Type B pancreatic cell (in vitro differentiated cells): ENCODE data around the gene PTBP3. TPM values are rescaled to one million over a fixed set of nuclear protein-coding genes. Genes with fewer than 3 reads are reported as not detected.

ENCODE experiments used
- DNase-seq: peaks from one replicate; pipeline ENCODE4 v3.0.0; 2021; ENCODE audit warnings: mixed read lengths; ENCODE audit not compliant: unreplicated experiment; ENCODE audit errors: extremely low spot score
- H3K27ac Mint-ChIP-seq: 2 replicates; pipeline ENCODE4 v1.8.0; 2021; ENCODE audit warnings: mild to moderate bottlenecking, mixed read lengths
- H3K27me3 Mint-ChIP-seq: 2 replicates; pipeline ENCODE4 v1.8.0; 2021; ENCODE audit warnings: mixed read lengths
- H3K36me3 Mint-ChIP-seq: 2 replicates; pipeline ENCODE4 v1.8.0; 2021; ENCODE audit warnings: mixed read lengths
- H3K4me1 Mint-ChIP-seq: one replicate; pipeline ENCODE4 v1.8.0; 2021; ENCODE audit warnings: mixed read lengths; ENCODE audit not compliant: unreplicated experiment
- H3K4me3 Mint-ChIP-seq: 2 replicates; pipeline ENCODE4 v1.8.0; 2021; ENCODE audit warnings: mild to moderate bottlenecking, mixed read lengths
- H3K9me3 Mint-ChIP-seq: 2 replicates; pipeline ENCODE4 v1.8.0; 2021; ENCODE audit warnings: mixed read lengths
- total RNA-seq: library from RNA; stranded (reverse); gene quantifications from 2 replicates; pipeline ENCODE4 v1.2.1, GENCODE V29; 2021; ENCODE audit warnings: low replicate concordance
- TF ChIP-seq, protein P1 (sequence below): fragments of 200-600 bp; sonication (generic); conservative IDR thresholded peaks from 2 replicates; pipeline ENCODE4 v1.5.0; 2021; ENCODE audit warnings: antibody characterized with exemption, mild to moderate bottlenecking

PTBP3 gene
- total RNA-seq, 1 donor from 2014 or later = 78.6 TPM

DNA sequence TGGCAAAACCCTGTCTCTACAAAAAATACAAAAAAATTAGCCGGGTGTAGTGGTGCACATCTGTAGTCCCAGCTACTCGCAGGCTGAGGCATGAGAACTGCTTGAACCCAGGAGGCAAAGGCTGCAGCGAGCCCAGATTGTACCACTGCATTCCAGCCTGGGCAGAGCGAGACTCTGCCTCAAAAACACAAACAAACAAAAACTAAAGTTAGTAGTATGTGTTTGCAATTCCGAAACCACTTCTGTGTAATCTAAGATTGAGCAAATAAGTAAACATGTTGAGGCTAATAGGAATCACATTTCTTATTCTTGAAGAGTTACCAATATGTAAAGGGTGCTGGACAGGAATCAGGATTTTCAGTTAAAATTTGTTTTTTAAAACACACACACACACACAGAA lies 88.3 kb downstream of the PTBP3 start:
- H3K9me3 Mint-ChIP-seq = no peaks in the 10 kb centered on the region
- H3K27ac Mint-ChIP-seq = no peak overlapping the region
- no peaks in the 10 kb centered on the region for H3K27me3 Mint-ChIP-seq
- H3K36me3 Mint-ChIP-seq = peaks cover 11% of the 10 kb centered on the region
- H3K4me3 Mint-ChIP-seq = no peak overlapping the region
- no peak for DNase-seq
- no peaks in the 10 kb centered on the region for H3K4me1 Mint-ChIP-seq
- TF ChIP-seq, protein P1, sequence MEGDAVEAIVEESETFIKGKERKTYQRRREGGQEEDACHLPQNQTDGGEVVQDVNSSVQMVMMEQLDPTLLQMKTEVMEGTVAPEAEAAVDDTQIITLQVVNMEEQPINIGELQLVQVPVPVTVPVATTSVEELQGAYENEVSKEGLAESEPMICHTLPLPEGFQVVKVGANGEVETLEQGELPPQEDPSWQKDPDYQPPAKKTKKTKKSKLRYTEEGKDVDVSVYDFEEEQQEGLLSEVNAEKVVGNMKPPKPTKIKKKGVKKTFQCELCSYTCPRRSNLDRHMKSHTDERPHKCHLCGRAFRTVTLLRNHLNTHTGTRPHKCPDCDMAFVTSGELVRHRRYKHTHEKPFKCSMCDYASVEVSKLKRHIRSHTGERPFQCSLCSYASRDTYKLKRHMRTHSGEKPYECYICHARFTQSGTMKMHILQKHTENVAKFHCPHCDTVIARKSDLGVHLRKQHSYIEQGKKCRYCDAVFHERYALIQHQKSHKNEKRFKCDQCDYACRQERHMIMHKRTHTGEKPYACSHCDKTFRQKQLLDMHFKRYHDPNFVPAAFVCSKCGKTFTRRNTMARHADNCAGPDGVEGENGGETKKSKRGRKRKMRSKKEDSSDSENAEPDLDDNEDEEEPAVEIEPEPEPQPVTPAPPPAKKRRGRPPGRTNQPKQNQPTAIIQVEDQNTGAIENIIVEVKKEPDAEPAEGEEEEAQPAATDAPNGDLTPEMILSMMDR = no peak

DNA sequence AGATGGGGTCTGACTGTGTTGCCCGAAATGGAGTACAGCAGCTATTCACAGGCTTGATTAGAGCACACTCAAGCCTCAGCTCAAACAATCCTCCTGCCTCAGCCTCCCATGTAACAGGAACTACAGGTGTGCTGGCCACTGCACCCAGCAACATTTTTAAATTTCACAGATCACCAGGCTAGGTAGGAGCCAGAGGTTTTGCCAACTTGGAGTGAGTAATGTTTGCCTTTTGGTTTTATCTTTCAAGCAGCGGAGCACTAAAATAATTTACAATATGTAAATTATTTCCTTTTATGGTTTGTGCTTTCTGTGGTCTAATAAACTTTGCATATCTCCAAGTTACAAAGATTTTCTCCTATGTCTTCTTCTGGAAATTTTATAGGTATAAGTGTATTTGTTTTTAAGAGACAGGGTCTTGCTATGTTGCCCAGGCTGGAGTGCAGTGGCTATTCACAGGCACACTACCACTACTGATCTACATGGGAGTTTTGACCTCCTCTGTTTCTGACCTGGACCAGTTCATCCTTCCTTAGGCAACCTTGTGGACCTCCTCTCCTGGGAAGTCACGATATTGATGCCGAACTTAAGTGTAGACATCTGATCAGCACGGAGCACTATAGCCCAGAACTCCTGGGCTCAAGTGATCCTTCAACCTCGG lies 91.1 kb downstream of the PTBP3 start:
- H3K4me3 Mint-ChIP-seq = no peak overlapping the region
- DNase-seq = no peak
- H3K36me3 Mint-ChIP-seq = peaks cover 17% of the 10 kb centered on the region
- H3K27me3 Mint-ChIP-seq = no peaks in the 10 kb centered on the region
- H3K4me1 Mint-ChIP-seq = no peaks in the 10 kb centered on the region
- no peak overlapping the region for H3K27ac Mint-ChIP-seq
- H3K9me3 Mint-ChIP-seq = no peaks in the 10 kb centered on the region
- TF ChIP-seq, protein P1 = no peak

DNA sequence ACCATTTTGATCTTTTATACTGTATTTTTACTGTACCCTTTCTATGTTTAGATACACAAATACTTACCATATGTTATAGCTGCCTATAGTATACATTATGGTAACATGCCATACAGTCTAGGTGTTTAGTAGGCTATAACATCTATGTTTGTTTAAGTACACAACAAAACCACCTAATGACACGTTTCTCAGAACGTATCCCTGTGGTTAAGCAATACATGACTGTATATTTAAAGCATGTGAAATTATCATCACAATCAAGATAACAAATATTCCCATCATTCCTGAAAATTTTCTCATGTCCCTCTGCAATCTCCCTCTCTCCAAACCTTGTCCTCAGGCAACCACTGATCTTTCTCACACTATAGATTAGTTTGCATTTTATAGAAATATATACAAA lies 91.9 kb downstream of the PTBP3 start:
- H3K9me3 Mint-ChIP-seq = no peaks in the 10 kb centered on the region
- H3K27me3 Mint-ChIP-seq = no peaks in the 10 kb centered on the region
- H3K36me3 Mint-ChIP-seq = peaks cover 17% of the 10 kb centered on the region
- no peak overlapping the region for H3K27ac Mint-ChIP-seq
- H3K4me3 Mint-ChIP-seq = no peak overlapping the region
- TF ChIP-seq, protein P1 = no peak
- no peak for DNase-seq
- no peaks in the 10 kb centered on the region for H3K4me1 Mint-ChIP-seq

DNA sequence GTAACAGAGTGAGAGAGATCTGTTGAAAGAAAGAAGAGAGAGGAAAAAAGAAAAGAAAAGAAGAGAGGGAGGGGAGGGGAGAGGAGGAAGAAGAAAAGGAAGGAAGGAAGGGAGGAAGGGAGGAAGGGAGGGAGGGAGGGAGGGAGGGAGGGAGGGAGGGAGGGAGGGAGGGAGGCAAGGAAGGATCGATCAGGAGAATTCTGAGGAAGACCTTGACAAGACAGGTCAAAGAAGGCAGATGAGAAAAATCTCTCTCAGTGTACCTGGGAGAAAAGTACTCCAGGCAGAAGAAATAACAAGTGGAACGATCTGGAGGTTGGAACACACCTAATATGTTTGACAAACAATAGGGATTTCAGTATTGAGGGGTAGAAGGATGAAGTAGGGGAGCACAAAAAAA lies 93.7 kb downstream of the PTBP3 start:
- no peaks in the 10 kb centered on the region for H3K4me1 Mint-ChIP-seq
- no peak overlapping the region for H3K4me3 Mint-ChIP-seq

DNA sequence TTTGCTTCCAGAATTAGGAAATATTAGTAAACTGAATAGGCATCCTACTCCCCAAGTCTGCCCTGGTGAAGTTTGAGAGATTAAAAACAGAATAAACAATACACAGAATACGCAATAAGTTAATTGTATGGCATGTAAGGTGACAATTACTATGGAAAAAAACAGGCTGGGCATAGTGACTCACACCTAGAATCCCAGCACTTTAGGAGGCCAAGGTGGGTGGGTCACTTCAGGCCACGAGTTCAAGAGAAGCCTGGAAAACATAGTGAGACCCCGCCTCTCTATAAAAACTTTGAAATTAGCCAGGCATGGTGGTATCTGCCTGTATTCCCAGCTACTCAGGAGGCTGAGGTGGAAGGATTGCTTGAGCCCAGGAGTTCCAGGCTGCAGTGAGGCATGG lies 94.1 kb downstream of the PTBP3 start:
- H3K27me3 Mint-ChIP-seq = no peaks in the 10 kb centered on the region
- TF ChIP-seq, protein P1 = no peak
- H3K27ac Mint-ChIP-seq = no peak overlapping the region
- peaks cover 13% of the 10 kb centered on the region for H3K36me3 Mint-ChIP-seq
- no peak overlapping the region for H3K4me3 Mint-ChIP-seq
- DNase-seq = no peak
- no peaks in the 10 kb centered on the region for H3K9me3 Mint-ChIP-seq
- H3K4me1 Mint-ChIP-seq = no peaks in the 10 kb centered on the region

More for the DNA sequence above, 93.7 kb downstream of the PTBP3 start:
- no peaks in the 10 kb centered on the region for H3K9me3 Mint-ChIP-seq
- TF ChIP-seq, protein P1 = no peak
- H3K27ac Mint-ChIP-seq = no peak overlapping the region
- DNase-seq = no peak
- H3K36me3 Mint-ChIP-seq = peaks cover 13% of the 10 kb centered on the region
- H3K27me3 Mint-ChIP-seq = no peaks in the 10 kb centered on the region

DNA sequence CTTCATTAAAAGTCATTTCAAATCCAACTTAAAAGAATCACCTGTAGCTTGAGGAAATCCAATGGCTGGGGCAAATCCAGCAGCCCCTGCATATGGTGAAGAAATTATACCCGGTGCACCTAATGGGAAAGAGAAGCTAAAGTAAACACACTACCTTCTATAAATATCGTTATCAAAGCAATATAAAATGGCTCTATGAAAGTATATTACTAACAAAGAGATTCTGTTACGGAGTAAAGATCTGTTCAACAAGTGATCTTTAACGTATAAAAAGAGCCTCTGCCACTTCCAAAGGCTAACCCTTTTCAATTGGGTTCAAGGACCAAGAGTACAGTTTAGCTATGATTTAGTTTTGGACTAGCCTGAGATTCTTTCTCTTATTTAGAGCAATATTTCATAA lies 98.6 kb downstream of the PTBP3 start:
- H3K27ac Mint-ChIP-seq = no peak overlapping the region
- DNase-seq = no peak
- H3K36me3 Mint-ChIP-seq = peaks cover 12% of the 10 kb centered on the region
- H3K9me3 Mint-ChIP-seq = no peaks in the 10 kb centered on the region
- TF ChIP-seq, protein P1 = no peak
- H3K4me3 Mint-ChIP-seq = no peak overlapping the region
- no peaks in the 10 kb centered on the region for H3K4me1 Mint-ChIP-seq
- H3K27me3 Mint-ChIP-seq = no peaks in the 10 kb centered on the region
